Peyer's patch (tissue), 4 donors: Measurements from ENCODE around the gene CNTNAP2.

Experiments
- POLR2A ChIP-seq, 2 donors: fragments of 450-650 bp; IDR thresholded peaks; one replicate each; pipeline ENCODE4 v1.5.1; 2017; ENCODE audit warnings: antibody characterized with exemption in 2 of 2, mild to moderate bottlenecking in 2 of 2, moderate library complexity in 2 of 2
- TF ChIP-seq, protein P1 (sequence below), 6 experiments: fragments of 450-650 bp in 4 of 6; fragments of 200-600 bp in 2 of 6; sonication (generic) in 1 of 6; IDR thresholded peaks; one replicate each; pipeline ENCODE4 v1.5.1; 2017 to 2019; ENCODE audit warnings: antibody characterized with exemption in 6 of 6, mild to moderate bottlenecking in 3 of 6, moderate library complexity in 1 of 6

DNA sequence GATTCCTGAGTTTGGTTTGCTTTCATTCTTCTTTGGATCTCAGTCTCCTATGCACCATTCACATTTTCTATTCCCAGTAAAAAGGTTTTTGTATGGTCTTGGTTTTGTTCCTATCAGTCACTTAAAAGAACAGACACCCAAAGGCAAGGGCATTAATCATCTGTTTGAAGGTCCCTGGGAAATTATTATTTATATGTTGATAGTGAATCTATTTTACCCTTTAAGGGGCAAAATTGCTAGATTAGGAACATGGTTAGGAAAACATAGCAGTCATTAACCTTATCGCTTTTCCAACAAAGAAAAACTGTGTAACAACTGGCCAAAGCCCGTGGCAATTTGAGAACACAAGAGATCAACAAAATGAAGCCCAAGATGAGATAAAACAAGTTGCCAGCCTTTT, 1327.3 kb downstream of the CNTNAP2 start:
- TF ChIP-seq, protein P1, sequence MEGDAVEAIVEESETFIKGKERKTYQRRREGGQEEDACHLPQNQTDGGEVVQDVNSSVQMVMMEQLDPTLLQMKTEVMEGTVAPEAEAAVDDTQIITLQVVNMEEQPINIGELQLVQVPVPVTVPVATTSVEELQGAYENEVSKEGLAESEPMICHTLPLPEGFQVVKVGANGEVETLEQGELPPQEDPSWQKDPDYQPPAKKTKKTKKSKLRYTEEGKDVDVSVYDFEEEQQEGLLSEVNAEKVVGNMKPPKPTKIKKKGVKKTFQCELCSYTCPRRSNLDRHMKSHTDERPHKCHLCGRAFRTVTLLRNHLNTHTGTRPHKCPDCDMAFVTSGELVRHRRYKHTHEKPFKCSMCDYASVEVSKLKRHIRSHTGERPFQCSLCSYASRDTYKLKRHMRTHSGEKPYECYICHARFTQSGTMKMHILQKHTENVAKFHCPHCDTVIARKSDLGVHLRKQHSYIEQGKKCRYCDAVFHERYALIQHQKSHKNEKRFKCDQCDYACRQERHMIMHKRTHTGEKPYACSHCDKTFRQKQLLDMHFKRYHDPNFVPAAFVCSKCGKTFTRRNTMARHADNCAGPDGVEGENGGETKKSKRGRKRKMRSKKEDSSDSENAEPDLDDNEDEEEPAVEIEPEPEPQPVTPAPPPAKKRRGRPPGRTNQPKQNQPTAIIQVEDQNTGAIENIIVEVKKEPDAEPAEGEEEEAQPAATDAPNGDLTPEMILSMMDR (IDR thresholded peaks at IDR 0.05), result no peak
- TF ChIP-seq POLR2A (IDR thresholded peaks at IDR 0.05), result no peak
